IMR-90 (cell line): ENCODE measurements around the gene MAGI2.

ENCODE experiments used
- MAFK ChIP-seq: IDR thresholded peaks from 2 replicates; pipeline ENCODE4 v1.6.1; 2012; ENCODE audit warnings: low read depth, low read length, improper control_type of control experiment
- MXI1 ChIP-seq: IDR thresholded peaks from 2 replicates; pipeline ENCODE4 v1.6.1; 2012; ENCODE audit warnings: low read depth, mild to moderate bottlenecking, low read length, moderate library complexity, borderline replicate concordance
- POLR2A ChIP-seq: IDR thresholded peaks from 2 replicates; pipeline ENCODE4 v1.6.1; 2012; ENCODE audit warnings: mild to moderate bottlenecking, low read depth, low read length
- RAD21 ChIP-seq: IDR thresholded peaks from 2 replicates; pipeline ENCODE4 v1.6.1; 2012; ENCODE audit warnings: low read length, improper control_type of control experiment
- RCOR1 ChIP-seq: IDR thresholded peaks from 2 replicates; pipeline ENCODE4 v1.6.1; 2012; ENCODE audit warnings: mild to moderate bottlenecking, low read length, improper control_type of control experiment; ENCODE audit not compliant: insufficient replicate concordance
- TF ChIP-seq, protein P1 (sequence below): conservative IDR thresholded peaks from 2 replicates; pipeline ENCODE4 v1.5.1; 2012; ENCODE audit warnings: mild to moderate bottlenecking, low read depth, low read length, improper control_type of control experiment

DNA sequence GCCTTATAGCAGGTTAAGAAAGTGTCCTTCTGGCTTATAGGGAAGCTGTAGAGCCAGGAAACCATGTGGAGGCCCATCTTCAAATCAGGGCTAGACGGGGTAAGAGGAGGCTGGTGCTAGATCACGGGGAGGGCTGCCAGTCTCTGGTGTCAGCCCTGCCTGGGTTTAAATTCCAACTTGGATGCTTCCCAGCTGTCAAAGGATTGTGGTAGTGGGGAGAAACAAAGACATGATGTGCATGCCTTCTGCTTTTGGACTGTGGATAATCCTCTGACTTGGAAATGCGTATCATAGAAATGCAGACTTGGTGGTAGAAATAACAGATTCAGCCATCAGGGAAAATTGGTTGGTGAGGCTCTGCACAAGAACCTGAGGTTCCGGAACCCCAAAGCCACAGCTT, 1329.3 kb downstream of the MAGI2 start:
- TF ChIP-seq, protein P1, sequence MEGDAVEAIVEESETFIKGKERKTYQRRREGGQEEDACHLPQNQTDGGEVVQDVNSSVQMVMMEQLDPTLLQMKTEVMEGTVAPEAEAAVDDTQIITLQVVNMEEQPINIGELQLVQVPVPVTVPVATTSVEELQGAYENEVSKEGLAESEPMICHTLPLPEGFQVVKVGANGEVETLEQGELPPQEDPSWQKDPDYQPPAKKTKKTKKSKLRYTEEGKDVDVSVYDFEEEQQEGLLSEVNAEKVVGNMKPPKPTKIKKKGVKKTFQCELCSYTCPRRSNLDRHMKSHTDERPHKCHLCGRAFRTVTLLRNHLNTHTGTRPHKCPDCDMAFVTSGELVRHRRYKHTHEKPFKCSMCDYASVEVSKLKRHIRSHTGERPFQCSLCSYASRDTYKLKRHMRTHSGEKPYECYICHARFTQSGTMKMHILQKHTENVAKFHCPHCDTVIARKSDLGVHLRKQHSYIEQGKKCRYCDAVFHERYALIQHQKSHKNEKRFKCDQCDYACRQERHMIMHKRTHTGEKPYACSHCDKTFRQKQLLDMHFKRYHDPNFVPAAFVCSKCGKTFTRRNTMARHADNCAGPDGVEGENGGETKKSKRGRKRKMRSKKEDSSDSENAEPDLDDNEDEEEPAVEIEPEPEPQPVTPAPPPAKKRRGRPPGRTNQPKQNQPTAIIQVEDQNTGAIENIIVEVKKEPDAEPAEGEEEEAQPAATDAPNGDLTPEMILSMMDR: no peak
- no peak for TF ChIP-seq MXI1
- TF ChIP-seq RAD21: no peak
- no peak for TF ChIP-seq POLR2A
- no peak for TF ChIP-seq MAFK
- no peak for TF ChIP-seq RCOR1
